AG10803 (cell line): Measurements from ENCODE around the gene MAP3K15.

Source experiments
- DNase-seq: peaks from one replicate; pipeline ENCODE4 v3.0.0; 2010; ENCODE audit warnings: low read depth
- H3K4me3 ChIP-seq: 2 replicates; pipeline ENCODE4 v1.5.1; 2011; ENCODE audit warnings: mild to moderate bottlenecking, low read length, control low read depth
- TF ChIP-seq, protein P1 (sequence below): conservative IDR thresholded peaks from 2 replicates; pipeline ENCODE4 v1.5.1; 2011; ENCODE audit warnings: mild to moderate bottlenecking, low read length, control low read depth, inconsistent platforms

MAP3K15 gene

GRCh38 chrX:19548279-19548678 is 33.0 kb upstream of the MAP3K15 start:
- TF ChIP-seq, protein P1, sequence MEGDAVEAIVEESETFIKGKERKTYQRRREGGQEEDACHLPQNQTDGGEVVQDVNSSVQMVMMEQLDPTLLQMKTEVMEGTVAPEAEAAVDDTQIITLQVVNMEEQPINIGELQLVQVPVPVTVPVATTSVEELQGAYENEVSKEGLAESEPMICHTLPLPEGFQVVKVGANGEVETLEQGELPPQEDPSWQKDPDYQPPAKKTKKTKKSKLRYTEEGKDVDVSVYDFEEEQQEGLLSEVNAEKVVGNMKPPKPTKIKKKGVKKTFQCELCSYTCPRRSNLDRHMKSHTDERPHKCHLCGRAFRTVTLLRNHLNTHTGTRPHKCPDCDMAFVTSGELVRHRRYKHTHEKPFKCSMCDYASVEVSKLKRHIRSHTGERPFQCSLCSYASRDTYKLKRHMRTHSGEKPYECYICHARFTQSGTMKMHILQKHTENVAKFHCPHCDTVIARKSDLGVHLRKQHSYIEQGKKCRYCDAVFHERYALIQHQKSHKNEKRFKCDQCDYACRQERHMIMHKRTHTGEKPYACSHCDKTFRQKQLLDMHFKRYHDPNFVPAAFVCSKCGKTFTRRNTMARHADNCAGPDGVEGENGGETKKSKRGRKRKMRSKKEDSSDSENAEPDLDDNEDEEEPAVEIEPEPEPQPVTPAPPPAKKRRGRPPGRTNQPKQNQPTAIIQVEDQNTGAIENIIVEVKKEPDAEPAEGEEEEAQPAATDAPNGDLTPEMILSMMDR: no peak
- no peak for DNase-seq
- no peak overlapping the region for H3K4me3 ChIP-seq

GRCh38 chrX:19545651-19546050 is 30.3 kb upstream of the MAP3K15 start:
- DNase-seq: no peak
- H3K4me3 ChIP-seq: no peak overlapping the region
- TF ChIP-seq, protein P1: no peak

DNA sequence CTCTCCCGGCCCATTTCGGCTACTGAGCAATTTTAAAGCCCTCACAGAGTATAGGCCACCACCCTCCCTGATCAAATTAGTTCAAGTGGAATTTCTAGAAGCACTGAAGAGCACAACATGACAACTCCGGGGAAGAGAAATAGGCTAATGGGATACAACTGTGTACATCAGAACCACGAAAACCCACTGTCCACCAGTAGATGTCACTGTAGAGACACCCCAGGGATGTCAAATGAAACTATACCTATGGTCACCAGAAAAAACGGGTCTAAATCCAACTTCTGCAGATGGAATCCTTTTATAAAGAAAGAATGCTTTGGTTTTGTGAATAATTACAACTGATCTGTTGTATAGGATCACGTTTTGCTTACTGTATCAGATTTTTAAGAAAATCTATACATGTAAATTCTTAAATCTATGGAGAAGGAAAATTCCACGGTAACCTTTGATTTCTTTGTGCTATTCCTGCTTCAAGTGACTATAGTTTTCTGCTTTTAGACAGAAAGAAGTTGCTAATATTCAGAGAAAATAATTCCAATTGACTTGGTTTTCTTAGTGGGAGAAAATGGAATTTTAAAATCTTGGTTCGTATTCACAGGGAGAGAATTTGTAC is 29.5 kb upstream of the MAP3K15 start:
- no peak overlapping the region for H3K4me3 ChIP-seq
- peak; percentile 59 for DNase-seq
- TF ChIP-seq, protein P1: peak; percentile 78

GRCh38 chrX:19543951-19544381 is 28.7 kb upstream of the MAP3K15 start:
- TF ChIP-seq, protein P1: no peak
- no peak overlapping the region for H3K4me3 ChIP-seq

DNA sequence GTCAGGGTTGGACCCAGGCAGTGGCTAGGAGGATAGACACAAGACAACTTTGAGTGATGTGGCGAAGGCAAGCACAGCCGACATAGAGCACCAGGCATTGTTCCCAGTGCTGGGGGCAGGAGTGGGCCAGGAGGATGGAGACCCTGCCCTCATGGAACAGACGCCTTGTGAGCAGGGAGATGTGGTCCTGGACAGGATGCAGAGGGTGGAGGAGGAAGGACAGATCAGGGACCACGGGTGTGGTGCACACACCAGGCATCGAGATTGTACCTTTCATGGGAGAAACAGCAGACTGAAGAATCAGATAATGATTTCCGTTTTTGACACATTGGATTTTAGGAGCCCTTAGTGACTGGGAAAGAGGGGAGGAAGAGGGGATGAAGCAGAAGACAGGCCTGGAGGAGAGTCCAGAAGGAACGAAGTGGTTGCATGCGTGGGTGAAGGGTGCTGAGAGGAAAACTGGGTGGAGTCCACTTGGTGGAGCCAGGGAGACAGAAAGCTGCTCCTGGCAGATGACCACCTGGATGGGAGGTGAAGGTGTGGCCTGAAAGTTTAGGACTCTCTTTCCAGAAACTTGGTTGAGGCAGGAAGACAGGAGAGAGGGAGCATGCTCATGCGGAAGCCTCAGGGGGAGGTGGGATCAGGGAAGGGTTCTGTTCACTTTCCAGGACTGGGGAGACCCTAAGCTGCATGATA is 27.9 kb upstream of the MAP3K15 start:
- DNase-seq: no peak
- H3K4me3 ChIP-seq: no peak overlapping the region
- TF ChIP-seq, protein P1: no peak

More at GRCh38 chrX:19543951-19544381, 28.7 kb upstream of the MAP3K15 start:
- no peak for DNase-seq

DNA sequence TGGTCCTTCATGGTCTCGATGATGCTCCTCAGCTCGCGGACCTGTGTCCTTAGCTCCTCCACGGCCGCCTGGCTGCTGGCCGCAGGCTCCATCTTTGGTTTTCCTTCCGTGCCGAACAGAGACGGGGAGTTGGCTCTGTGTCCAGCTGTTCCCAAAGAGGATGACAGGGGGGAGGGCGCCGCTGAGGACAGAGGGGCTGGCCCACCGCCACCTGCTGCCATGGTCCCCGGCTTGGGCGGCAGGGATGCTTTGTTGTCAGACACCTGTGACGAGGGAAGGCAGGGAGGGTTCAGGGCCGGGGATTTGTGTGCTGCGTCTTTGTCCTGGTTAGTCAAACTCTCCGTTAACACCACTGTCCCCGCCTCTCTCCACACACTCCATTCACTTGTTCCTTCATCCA is 26.6 kb upstream of the MAP3K15 start:
- TF ChIP-seq, protein P1: no peak
- no peak for DNase-seq
- no peak overlapping the region for H3K4me3 ChIP-seq

DNA sequence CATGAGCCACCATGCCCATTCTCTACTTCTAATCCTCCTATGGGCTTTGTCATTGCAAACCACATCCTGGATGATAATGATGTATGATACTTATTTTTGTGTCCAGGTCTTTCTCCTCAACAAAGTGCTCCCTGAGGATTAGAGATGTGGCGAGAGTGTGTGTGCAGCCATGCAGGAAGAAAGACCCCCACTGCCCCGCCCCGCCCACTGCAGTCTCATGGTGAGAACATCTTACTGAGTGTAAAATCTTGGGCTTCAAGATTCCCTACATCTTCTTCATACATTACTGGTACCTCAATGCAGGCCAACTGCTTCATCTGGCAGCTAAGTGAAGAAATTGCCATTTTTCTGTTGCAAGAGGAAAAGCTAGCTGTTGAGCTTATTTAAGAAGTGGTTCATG is 25.9 kb upstream of the MAP3K15 start:
- DNase-seq: no peak
- TF ChIP-seq, protein P1: no peak
- H3K4me3 ChIP-seq: no peak overlapping the region
